OCI-LY1 (cell line): ENCODE measurements around the gene BTBD6.

ENCODE experiments used
- H2AFZ ChIP-seq: fragments of 200-600 bp; sonication (generic), shearing (Covaris generic); 2 replicates; pipeline ENCODE4 v1.6.0; 2014; ENCODE audit warnings: antibody characterized with exemption, mild to moderate bottlenecking, low read length
- H3F3A ChIP-seq: fragments of 200-600 bp; sonication (generic), shearing (Covaris generic); 2 replicates; pipeline ENCODE4 v1.6.0; 2014; ENCODE audit warnings: mild to moderate bottlenecking, antibody characterized with exemption, low read length, moderate library complexity; ENCODE audit not compliant: insufficient read depth
- H3K27ac ChIP-seq: fragments of 200-600 bp; sonication (generic); 2 replicates; pipeline ENCODE4 v1.5.1; 2014; ENCODE audit warnings: low read length, mixed run types, mild to moderate bottlenecking, low read depth; ENCODE audit not compliant: poor library complexity, severe bottlenecking
- H3K27me3 ChIP-seq: fragments of 200-600 bp; sonication (generic); 2 replicates; pipeline ENCODE4 v1.6.0; 2014; ENCODE audit warnings: antibody characterized with exemption, mild to moderate bottlenecking, low read length, moderate library complexity; ENCODE audit not compliant: insufficient read depth
- H3K36me3 ChIP-seq: fragments of 200-600 bp; sonication (generic); 2 replicates; pipeline ENCODE4 v1.6.1; 2014; ENCODE audit warnings: mild to moderate bottlenecking, antibody characterized with exemption, low read length, moderate library complexity, mixed read lengths; ENCODE audit not compliant: insufficient read depth
- H3K4me1 ChIP-seq: fragments of 200-600 bp; sonication (generic); 2 replicates; pipeline ENCODE4 v1.5.1; 2014; ENCODE audit warnings: mild to moderate bottlenecking, low read length, moderate library complexity; ENCODE audit not compliant: insufficient read depth, severe bottlenecking
- H3K4me2 ChIP-seq: fragments of 200-600 bp; sonication (generic), shearing (Covaris generic); 2 replicates; pipeline ENCODE4 v1.6.1; 2014; ENCODE audit warnings: low read length
- H3K4me3 ChIP-seq: fragments of 200-600 bp; sonication (generic); 2 replicates; pipeline ENCODE4 v1.5.1; 2014; ENCODE audit warnings: low read length, low read depth, mild to moderate bottlenecking, mixed read lengths; ENCODE audit not compliant: poor library complexity, severe bottlenecking
- H3K79me2 ChIP-seq: fragments of 200-600 bp; shearing (Covaris generic); 2 replicates; pipeline ENCODE4 v1.6.1; 2016; ENCODE audit warnings: mixed run types, low read length, mixed read lengths; ENCODE audit not compliant: insufficient read depth
- H3K9ac ChIP-seq: fragments of 200-600 bp; sonication (generic), shearing (Covaris generic); 2 replicates; pipeline ENCODE4 v1.6.1; 2014; ENCODE audit warnings: mild to moderate bottlenecking, low read length, mixed read lengths
- H3K9me2 ChIP-seq: fragments of 200-600 bp; sonication (generic), shearing (Covaris generic); 2 replicates; pipeline ENCODE4 v1.6.1; 2014; ENCODE audit warnings: low read depth, mild to moderate bottlenecking, low read length, mixed read lengths
- H3K9me3 ChIP-seq: fragments of 200-600 bp; shearing (Covaris generic); 2 replicates; pipeline ENCODE4 v1.6.1; 2014; ENCODE audit warnings: low read length, mixed read lengths
- H4K20me1 ChIP-seq: fragments of 200-600 bp; sonication (generic), shearing (Covaris generic); 2 replicates; pipeline ENCODE4 v1.6.0; 2016; ENCODE audit warnings: mild to moderate bottlenecking, low read length; ENCODE audit not compliant: insufficient read depth
- CTCF ChIP-seq: fragments of 200-600 bp; sonication (generic), shearing (Covaris generic); IDR thresholded peaks from 2 replicates; pipeline ENCODE4 v1.5.1; 2017; ENCODE audit warnings: mild to moderate bottlenecking, antibody characterized with exemption, low read length, moderate library complexity, mixed read lengths
- EZH2 ChIP-seq: fragments of 200-600 bp; sonication (generic), shearing (Covaris generic); IDR thresholded peaks from 2 replicates; pipeline ENCODE4 v1.8.0; 2017; ENCODE audit warnings: borderline replicate concordance, mixed run types, mild to moderate bottlenecking, antibody characterized with exemption, low read length, moderate library complexity, mixed read lengths

The BTBD6 gene

GRCh38 chr14:105200074-105200473, 48.3 kb upstream of the BTBD6 start:
- no peaks in the 10 kb centered on the region for H3K36me3 ChIP-seq
- H3K27me3 ChIP-seq: peaks cover 8% of the 10 kb centered on the region; the same call in 1 of the 2 replicates
- H3K9me3 ChIP-seq: no peaks in the 10 kb centered on the region
- H3K9me2 ChIP-seq: no peaks in the 10 kb centered on the region
- H3K79me2 ChIP-seq: no peaks in the 10 kb centered on the region
- H3K4me3 ChIP-seq: no peak overlapping the region
- no peak overlapping the region for H2AFZ ChIP-seq
- no peak for TF ChIP-seq EZH2
- TF ChIP-seq CTCF: peak; percentile 56
- H3K4me2 ChIP-seq: no peak overlapping the region
- no peaks in the 10 kb centered on the region for H3K4me1 ChIP-seq
- no peaks in the 10 kb centered on the region for H4K20me1 ChIP-seq
- H3K27ac ChIP-seq: no peak overlapping the region
- no peak overlapping the region for H3K9ac ChIP-seq
- no peaks in the 10 kb centered on the region for H3F3A ChIP-seq

GRCh38 chr14:105200641-105201040, 47.7 kb upstream of the BTBD6 start:
- Histone ChIP-seq H3K4me2 (no peak overlapping the region), H3K36me3 (no peaks in the 10 kb centered on the region), H3K27me3 (peaks cover 7% of the 10 kb centered on the region; the same call in 1 of the 2 replicates), H3K9me2 (no peaks in the 10 kb centered on the region), H3K4me1 (no peaks in the 10 kb centered on the region), H3K9me3 (no peaks in the 10 kb centered on the region), H3F3A (no peaks in the 10 kb centered on the region), H3K27ac (no peak overlapping the region), H3K79me2 (no peaks in the 10 kb centered on the region), H3K4me3 (no peak overlapping the region), H2AFZ (no peak overlapping the region), H4K20me1 (no peaks in the 10 kb centered on the region), H3K9ac (no peak overlapping the region)
- TF ChIP-seq EZH2: no peak
- no peak for TF ChIP-seq CTCF

- Histone ChIP-seq H3K27me3 (peaks cover 3% of the 10 kb centered on the region; the same call in 1 of the 2 replicates), H3K4me3 (no peak overlapping the region)
These were observed 47.0 kb upstream of the BTBD6 start for GRCh38 chr14:105201156-105201924.

More at GRCh38 chr14:105201156-105201924, 47.0 kb upstream of the BTBD6 start:
- no peaks in the 10 kb centered on the region for H3K4me1 ChIP-seq
- no peaks in the 10 kb centered on the region for H3K36me3 ChIP-seq
- peak; percentile 47; the same call in 1 of the 2 replicates for TF ChIP-seq CTCF
- TF ChIP-seq EZH2: no peak
- no peaks in the 10 kb centered on the region for H3K79me2 ChIP-seq
- no peak overlapping the region for H3K4me2 ChIP-seq
- H3K27ac ChIP-seq: no peak overlapping the region
- H2AFZ ChIP-seq: no peak overlapping the region
- no peak overlapping the region for H3K9ac ChIP-seq
- no peaks in the 10 kb centered on the region for H3K9me3 ChIP-seq
- H3F3A ChIP-seq: no peaks in the 10 kb centered on the region
- no peaks in the 10 kb centered on the region for H3K9me2 ChIP-seq
- no peaks in the 10 kb centered on the region for H4K20me1 ChIP-seq
